ENCODE results near the gene HECW1.

Gene HECW1

DNA sequence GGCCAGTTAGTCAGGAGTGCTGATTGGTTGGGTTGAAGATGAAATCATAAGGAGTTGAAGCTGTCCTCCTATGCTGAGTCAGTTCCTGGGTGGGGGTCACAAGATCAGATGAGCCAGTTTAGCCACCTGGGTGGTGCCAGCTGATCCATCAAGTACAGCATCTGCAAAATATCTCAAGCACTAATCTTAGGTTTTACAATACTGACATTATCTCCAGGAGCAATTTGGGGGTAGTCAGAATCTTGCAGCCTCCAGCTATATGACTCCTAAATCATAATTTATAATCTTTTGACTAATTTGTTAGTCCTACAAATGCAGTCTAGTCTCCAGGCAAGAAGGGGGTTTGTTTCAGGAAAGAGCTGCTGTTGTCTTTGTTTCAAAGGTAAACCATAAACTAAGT, 286.4 kb downstream of the HECW1 start:
- H3K27me3 ChIP-seq (replicated peaks in 2 of 5; ENCODE audit: control insufficient read depth in 4 of 5, insufficient read depth in 5 of 5, low read length in 4 of 5): peaks cover 0 to 5% (median 3%) of the 10 kb centered on the region in 5 experiments
- no peaks in the 10 kb centered on the region for H3K4me1 ChIP-seq (ENCODE audit: control extremely low read depth in 1 of 4, control insufficient read depth in 4 of 4, insufficient read depth in 4 of 4, low read length in 3 of 4)
- no peak overlapping the region for H3K4me3 ChIP-seq (ENCODE audit: control insufficient read depth in 1 of 7, extremely low read depth in 1 of 7, insufficient read depth in 4 of 7, low read depth in 2 of 7, low read length in 6 of 7)
- no peak overlapping the region for H3K27ac ChIP-seq (ENCODE audit: insufficient read depth in 1 of 2, low read depth in 1 of 2, low read length in 2 of 2, poor library complexity in 1 of 2, severe bottlenecking in 2 of 2)
- ChIA-PET CTCF (no interaction called here), POLR2A (no interaction called here)
- DNase-seq: no peak
- H3K36me3 ChIP-seq (ENCODE audit: control insufficient read depth in 4 of 4, insufficient read depth in 4 of 4, low read length in 3 of 4): no peaks in the 10 kb centered on the region
- no peaks in the 10 kb centered on the region for H3K9me3 ChIP-seq (ENCODE audit: control extremely low read depth in 1 of 5, control insufficient read depth in 4 of 5, insufficient read depth in 2 of 5, low read depth in 1 of 5, low read length in 4 of 5)

GRCh38 chr7:43405948-43406347, 293.5 kb downstream of the HECW1 start:
- H3K4me1 ChIP-seq (ENCODE audit: control extremely low read depth in 1 of 4, control insufficient read depth in 4 of 4, insufficient read depth in 4 of 4, low read length in 3 of 4): no peaks in the 10 kb centered on the region
- CTCF ChIA-PET: no interaction called here
- H3K9me3 ChIP-seq (ENCODE audit: control extremely low read depth in 1 of 5, control insufficient read depth in 4 of 5, insufficient read depth in 2 of 5, low read depth in 1 of 5, low read length in 4 of 5): no peaks in the 10 kb centered on the region
- 100% methylated on average over 2 of the region's 2 CpGs for WGBS (ENCODE audit: insufficient coverage)
- DNase-seq: no peak
- no peaks in the 10 kb centered on the region for H3K36me3 ChIP-seq (ENCODE audit: control insufficient read depth in 4 of 4, insufficient read depth in 4 of 4, low read length in 3 of 4)
- POLR2A ChIA-PET: no interaction called here
- no peak overlapping the region for H3K27ac ChIP-seq (ENCODE audit: insufficient read depth in 1 of 2, low read depth in 1 of 2, low read length in 2 of 2, poor library complexity in 1 of 2, severe bottlenecking in 2 of 2)
- no peak overlapping the region for H3K4me3 ChIP-seq (ENCODE audit: control insufficient read depth in 1 of 7, extremely low read depth in 1 of 7, insufficient read depth in 4 of 7, low read depth in 2 of 7, low read length in 6 of 7)
- H3K27me3 ChIP-seq (replicated peaks in 2 of 5; ENCODE audit: control insufficient read depth in 4 of 5, insufficient read depth in 5 of 5, low read length in 4 of 5): peaks cover 0 to 6% (median 3%) of the 10 kb centered on the region in 5 experiments

- no peak for DNase-seq
- WGBS (ENCODE audit: insufficient coverage): 90% methylated on average over 5 of the region's 5 CpGs
- no peaks in the 10 kb centered on the region for H3K36me3 ChIP-seq (ENCODE audit: control insufficient read depth in 4 of 4, insufficient read depth in 4 of 4, low read length in 3 of 4)
- ChIA-PET CTCF (no interaction called here), POLR2A (no interaction called here)
- H3K9me3 ChIP-seq (ENCODE audit: control extremely low read depth in 1 of 5, control insufficient read depth in 4 of 5, insufficient read depth in 2 of 5, low read depth in 1 of 5, low read length in 4 of 5): no peaks in the 10 kb centered on the region
- no peak overlapping the region for H3K27ac ChIP-seq (ENCODE audit: insufficient read depth in 1 of 2, low read depth in 1 of 2, low read length in 2 of 2, poor library complexity in 1 of 2, severe bottlenecking in 2 of 2)
- no peak overlapping the region for H3K4me3 ChIP-seq (ENCODE audit: control insufficient read depth in 1 of 7, extremely low read depth in 1 of 7, insufficient read depth in 4 of 7, low read depth in 2 of 7, low read length in 6 of 7)
- H3K4me1 ChIP-seq (ENCODE audit: control extremely low read depth in 1 of 4, control insufficient read depth in 4 of 4, insufficient read depth in 4 of 4, low read length in 3 of 4): no peaks in the 10 kb centered on the region
- H3K27me3 ChIP-seq (replicated peaks in 2 of 5; ENCODE audit: control insufficient read depth in 4 of 5, insufficient read depth in 5 of 5, low read length in 4 of 5): peaks cover 0 to 6% (median 3%) of the 10 kb centered on the region in 5 experiments
These were observed 294.5 kb downstream of the HECW1 start for GRCh38 chr7:43406961-43407360.

- CTCF ChIA-PET: interaction anchor here (1.0 kb wide), 1 partner anchor 16 kb away, joined by 3 read pairs; no protein-coding TSS in a partner anchor
- 57% methylated on average over 2 of the region's 5 CpGs for WGBS (ENCODE audit: insufficient coverage)
- POLR2A ChIA-PET: no interaction called here
These were observed 296.5 kb downstream of the HECW1 start for GRCh38 chr7:43408981-43409380.

DNA sequence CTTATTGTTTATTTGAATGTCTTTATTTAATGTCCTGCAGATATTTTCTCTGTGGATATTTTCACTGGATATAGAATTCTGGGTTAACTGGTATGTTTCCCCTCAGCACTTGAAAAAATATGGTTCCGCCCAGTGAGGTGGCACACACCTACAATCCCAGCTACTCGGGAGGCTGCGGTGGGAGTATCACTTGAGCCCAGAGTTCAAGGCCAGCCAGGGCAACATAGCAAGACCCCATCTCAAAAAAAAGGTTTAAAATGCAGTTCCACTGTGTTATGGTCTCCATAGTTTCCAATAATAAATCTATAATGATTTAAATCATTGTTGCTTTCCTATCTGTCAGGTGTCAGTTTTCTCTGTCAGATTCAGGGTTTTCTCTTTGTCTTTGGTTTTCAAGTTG, 305.0 kb downstream of the HECW1 start:
- ChIA-PET CTCF (interaction anchor here (2.2 kb wide), 1 partner anchor 283 kb away, joined by 5 read pairs; no protein-coding TSS in a partner anchor), POLR2A (no interaction called here)
- Histone ChIP-seq H3K4me3 (ENCODE audit: control insufficient read depth in 1 of 7, extremely low read depth in 1 of 7, insufficient read depth in 4 of 7, low read depth in 2 of 7, low read length in 6 of 7) (no peak overlapping the region), H3K27me3 (replicated peaks in 2 of 5; ENCODE audit: control insufficient read depth in 4 of 5, insufficient read depth in 5 of 5, low read length in 4 of 5) (peaks cover 0 to 2% (median 0%) of the 10 kb centered on the region in 5 experiments), H3K36me3 (ENCODE audit: control insufficient read depth in 4 of 4, insufficient read depth in 4 of 4, low read length in 3 of 4) (no peaks in the 10 kb centered on the region), H3K27ac (ENCODE audit: insufficient read depth in 1 of 2, low read depth in 1 of 2, low read length in 2 of 2, poor library complexity in 1 of 2, severe bottlenecking in 2 of 2) (no peak overlapping the region), H3K9me3 (ENCODE audit: control extremely low read depth in 1 of 5, control insufficient read depth in 4 of 5, insufficient read depth in 2 of 5, low read depth in 1 of 5, low read length in 4 of 5) (peaks cover 0 to 2% (median 0%) of the 10 kb centered on the region in 5 experiments), H3K4me1 (ENCODE audit: control extremely low read depth in 1 of 4, control insufficient read depth in 4 of 4, insufficient read depth in 4 of 4, low read length in 3 of 4) (no peaks in the 10 kb centered on the region)
- DNase-seq: no peak
- WGBS (ENCODE audit: insufficient coverage): 100% methylated on average over 1 of the region's 3 CpGs

More at GRCh38 chr7:43408981-43409380, 296.5 kb downstream of the HECW1 start:
- peaks cover 0 to 3% (median 0%) of the 10 kb centered on the region in 5 experiments for H3K27me3 ChIP-seq (replicated peaks in 2 of 5; ENCODE audit: control insufficient read depth in 4 of 5, insufficient read depth in 5 of 5, low read length in 4 of 5)
- H3K4me1 ChIP-seq (ENCODE audit: control extremely low read depth in 1 of 4, control insufficient read depth in 4 of 4, insufficient read depth in 4 of 4, low read length in 3 of 4): no peaks in the 10 kb centered on the region
- no peak overlapping the region for H3K27ac ChIP-seq (ENCODE audit: insufficient read depth in 1 of 2, low read depth in 1 of 2, low read length in 2 of 2, poor library complexity in 1 of 2, severe bottlenecking in 2 of 2)
- H3K9me3 ChIP-seq (ENCODE audit: control extremely low read depth in 1 of 5, control insufficient read depth in 4 of 5, insufficient read depth in 2 of 5, low read depth in 1 of 5, low read length in 4 of 5): no peaks in the 10 kb centered on the region
- no peak for DNase-seq
- H3K4me3 ChIP-seq (ENCODE audit: control insufficient read depth in 1 of 7, extremely low read depth in 1 of 7, insufficient read depth in 4 of 7, low read depth in 2 of 7, low read length in 6 of 7): no peak overlapping the region
- no peaks in the 10 kb centered on the region for H3K36me3 ChIP-seq (ENCODE audit: control insufficient read depth in 4 of 4, insufficient read depth in 4 of 4, low read length in 3 of 4)

GRCh38 chr7:43430411-43430810, 318.0 kb downstream of the HECW1 start:
- POLR2A ChIA-PET: no interaction called here
- no peaks in the 10 kb centered on the region for H3K4me1 ChIP-seq (ENCODE audit: control extremely low read depth in 1 of 4, control insufficient read depth in 4 of 4, insufficient read depth in 4 of 4, low read length in 3 of 4)
- CTCF ChIA-PET: interaction anchor here (0.8 to 2.3 kb wide), 2 partner anchors 9 to 409 kb away, joined by 4 to 8 read pairs; no protein-coding TSS in a partner anchor
- no peak overlapping the region for H3K27ac ChIP-seq (ENCODE audit: insufficient read depth in 1 of 2, low read depth in 1 of 2, low read length in 2 of 2, poor library complexity in 1 of 2, severe bottlenecking in 2 of 2)
- WGBS (ENCODE audit: insufficient coverage): no CpG with 5 or more reads among the region's 2 CpGs
- no peak overlapping the region for H3K4me3 ChIP-seq (ENCODE audit: control insufficient read depth in 1 of 7, extremely low read depth in 1 of 7, insufficient read depth in 4 of 7, low read depth in 2 of 7, low read length in 6 of 7)
- peak in 2 of 3 donors; percentile 33 to 61 for DNase-seq
- no peaks in the 10 kb centered on the region for H3K27me3 ChIP-seq (replicated peaks in 2 of 5; ENCODE audit: control insufficient read depth in 4 of 5, insufficient read depth in 5 of 5, low read length in 4 of 5)
- H3K9me3 ChIP-seq (ENCODE audit: control extremely low read depth in 1 of 5, control insufficient read depth in 4 of 5, insufficient read depth in 2 of 5, low read depth in 1 of 5, low read length in 4 of 5): peaks cover 0 to 2% (median 0%) of the 10 kb centered on the region in 5 experiments
- H3K36me3 ChIP-seq (ENCODE audit: control insufficient read depth in 4 of 4, insufficient read depth in 4 of 4, low read length in 3 of 4): no peaks in the 10 kb centered on the region

DNA sequence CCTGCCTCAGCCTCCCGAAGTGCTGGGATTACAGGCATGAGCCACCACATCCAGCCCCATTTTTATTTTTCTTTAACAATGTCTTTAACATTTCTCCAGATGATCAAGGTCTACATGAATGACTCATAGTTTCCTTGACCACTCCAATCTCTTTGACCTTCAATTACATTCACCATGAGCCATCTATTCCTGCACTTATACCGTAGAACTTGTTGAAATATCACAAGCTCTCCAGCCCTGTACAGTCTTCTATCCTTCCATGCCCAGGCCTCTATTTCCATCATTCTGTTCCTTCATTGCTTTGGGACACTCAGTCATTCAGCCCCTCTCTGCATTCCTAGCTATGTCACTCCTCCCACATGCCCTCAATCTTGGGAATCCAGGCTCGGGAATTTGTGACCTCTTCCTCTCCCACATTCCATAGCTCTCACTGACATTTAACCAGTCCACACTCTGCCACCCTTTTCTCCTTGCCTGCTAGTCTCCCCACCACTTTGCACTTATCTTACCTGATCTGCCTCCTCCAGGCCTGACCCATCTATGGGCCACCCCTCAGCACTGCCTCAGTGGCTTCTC, 318.7 kb downstream of the HECW1 start:
- no peaks in the 10 kb centered on the region for H3K27me3 ChIP-seq (replicated peaks in 2 of 5; ENCODE audit: control insufficient read depth in 4 of 5, insufficient read depth in 5 of 5, low read length in 4 of 5)
- CTCF ChIA-PET: interaction anchor here (0.8 to 2.3 kb wide), 2 partner anchors 9 to 408 kb away, joined by 4 to 8 read pairs; no protein-coding TSS in a partner anchor
- 95% methylated on average over 3 of the region's 3 CpGs for WGBS (ENCODE audit: insufficient coverage)
- POLR2A ChIA-PET: no interaction called here
- no peaks in the 10 kb centered on the region for H3K4me1 ChIP-seq (ENCODE audit: control extremely low read depth in 1 of 4, control insufficient read depth in 4 of 4, insufficient read depth in 4 of 4, low read length in 3 of 4)
- no peak overlapping the region for H3K4me3 ChIP-seq (ENCODE audit: control insufficient read depth in 1 of 7, extremely low read depth in 1 of 7, insufficient read depth in 4 of 7, low read depth in 2 of 7, low read length in 6 of 7)
- H3K36me3 ChIP-seq (ENCODE audit: control insufficient read depth in 4 of 4, insufficient read depth in 4 of 4, low read length in 3 of 4): no peaks in the 10 kb centered on the region
- DNase-seq: no peak
- H3K27ac ChIP-seq (ENCODE audit: insufficient read depth in 1 of 2, low read depth in 1 of 2, low read length in 2 of 2, poor library complexity in 1 of 2, severe bottlenecking in 2 of 2): no peak overlapping the region
- peaks cover 0 to 2% (median 0%) of the 10 kb centered on the region in 5 experiments for H3K9me3 ChIP-seq (ENCODE audit: control extremely low read depth in 1 of 5, control insufficient read depth in 4 of 5, insufficient read depth in 2 of 5, low read depth in 1 of 5, low read length in 4 of 5)

Measured in common myeloid progenitor, CD34-positive (primary cell).